C4-2B (cell line): ENCODE data around the gene SLC6A11.

Source experiments
- CTCF ChIP-seq: fragments of 450-650 bp; conservative IDR thresholded peaks from 2 replicates; pipeline ENCODE4 v1.5.1; 2017; ENCODE audit warnings: mild to moderate bottlenecking
- ZFX ChIP-seq: fragments of 450-650 bp; IDR thresholded peaks from 2 replicates; pipeline ENCODE4 v1.6.1; 2017

GRCh38 chr3:10845001-10845761 lies 29.2 kb downstream of the SLC6A11 start:
- TF ChIP-seq CTCF (no peak), ZFX (no peak)
